KMS-11 (cell line): ENCODE measurements around the gene PRKRIP1.
"Not testable (repeated sequence)": the region's sequence is repeated elsewhere in the genome, so short reads cannot be mapped to it uniquely, and the experiment has no call there.

Experiments
- H2AFZ ChIP-seq: fragments of 200-600 bp; sonication (generic); 2 replicates; pipeline ENCODE4 v1.6.1; 2016; ENCODE audit warnings: antibody characterized with exemption, mixed run types, low read depth
- H3K27ac ChIP-seq: fragments of 200-600 bp; sonication (generic); 2 replicates; pipeline ENCODE4 v1.6.1; 2016; ENCODE audit warnings: mild to moderate bottlenecking, mixed run types
- H3K27me3 ChIP-seq: fragments of 200-600 bp; sonication (generic); 2 replicates; pipeline ENCODE4 v1.6.1; 2017; ENCODE audit warnings: mild to moderate bottlenecking, low read depth, mixed run types, moderate library complexity; ENCODE audit not compliant: insufficient read depth
- H3K36me3 ChIP-seq: fragments of 200-600 bp; sonication (generic); 2 replicates; pipeline ENCODE4 v1.6.1; 2017; ENCODE audit warnings: mild to moderate bottlenecking, mixed run types; ENCODE audit not compliant: insufficient read depth
- H3K4me1 ChIP-seq: fragments of 200-600 bp; sonication (generic); 2 replicates; pipeline ENCODE4 v1.6.1; 2016; ENCODE audit warnings: mild to moderate bottlenecking, low read depth, mixed run types; ENCODE audit not compliant: poor library complexity, severe bottlenecking
- H3K4me2 ChIP-seq: fragments of 200-600 bp; sonication (generic); 2 replicates; pipeline ENCODE4 v1.7.0; 2016; ENCODE audit warnings: mild to moderate bottlenecking, mixed run types
- H3K4me3 ChIP-seq: fragments of 200-600 bp; sonication (generic); IDR thresholded peaks from 2 replicates; pipeline ENCODE4 v1.6.1; 2017; ENCODE audit warnings: low read depth, low read length, mixed read lengths; ENCODE audit not compliant: insufficient read depth
- H3K79me2 ChIP-seq: fragments of 200-600 bp; sonication (generic); 2 replicates; pipeline ENCODE4 v1.6.1; 2016; ENCODE audit warnings: low read depth, mixed run types; ENCODE audit not compliant: insufficient read depth
- H3K9ac ChIP-seq: fragments of 200-600 bp; sonication (generic); 2 replicates; pipeline ENCODE4 v1.6.1; 2016; ENCODE audit warnings: mild to moderate bottlenecking, mixed run types
- H4K20me1 ChIP-seq: fragments of 200-600 bp; sonication (generic); 2 replicates; pipeline ENCODE4 v1.6.1; 2016; ENCODE audit warnings: mild to moderate bottlenecking, mixed run types; ENCODE audit not compliant: insufficient read depth
- TF ChIP-seq, protein P1 (sequence below): fragments of 200-600 bp; sonication (generic); conservative IDR thresholded peaks from 2 replicates; pipeline ENCODE4 v1.6.1; 2017; ENCODE audit warnings: low read depth, mild to moderate bottlenecking, antibody characterized with exemption, low read length, moderate library complexity, mixed read lengths

Gene PRKRIP1

DNA sequence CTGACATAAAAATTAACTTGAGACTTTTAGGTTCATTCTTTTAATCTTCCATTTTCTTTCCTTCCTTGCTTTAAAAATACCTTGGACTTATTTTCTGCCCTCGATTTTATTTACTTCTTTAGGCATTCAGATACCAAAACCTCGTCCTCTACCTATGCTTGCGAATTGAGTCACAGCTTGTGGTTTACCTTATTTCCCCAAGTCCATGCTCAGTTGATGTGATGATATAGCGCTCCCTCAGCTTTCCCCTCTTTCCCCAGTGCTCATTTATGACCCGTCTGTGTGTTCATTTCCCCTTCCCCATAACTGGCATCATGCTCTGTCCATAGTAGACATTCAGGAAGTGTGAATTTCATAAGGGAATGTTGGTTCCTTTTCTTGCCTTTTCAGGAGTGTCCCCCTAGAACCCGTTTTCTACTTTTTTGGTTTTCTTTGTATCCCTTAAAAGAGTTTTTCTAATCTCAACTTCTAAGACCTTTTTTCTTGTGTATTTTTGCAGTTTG is 19.1 kb upstream of the PRKRIP1 start:
- Histone ChIP-seq H3K9ac (no peak overlapping the region), H3K79me2 (peaks cover 32% of the 10 kb centered on the region), H2AFZ (no peak overlapping the region), H3K36me3 (peaks cover 4% of the 10 kb centered on the region; the same call in 1 of the 2 replicates), H3K4me2 (no peak overlapping the region), H3K4me1 (no peaks in the 10 kb centered on the region), H4K20me1 (no peaks in the 10 kb centered on the region), H3K4me3 (no peak overlapping the region), H3K27me3 (no peaks in the 10 kb centered on the region), H3K27ac (no peak overlapping the region)
- TF ChIP-seq, protein P1, sequence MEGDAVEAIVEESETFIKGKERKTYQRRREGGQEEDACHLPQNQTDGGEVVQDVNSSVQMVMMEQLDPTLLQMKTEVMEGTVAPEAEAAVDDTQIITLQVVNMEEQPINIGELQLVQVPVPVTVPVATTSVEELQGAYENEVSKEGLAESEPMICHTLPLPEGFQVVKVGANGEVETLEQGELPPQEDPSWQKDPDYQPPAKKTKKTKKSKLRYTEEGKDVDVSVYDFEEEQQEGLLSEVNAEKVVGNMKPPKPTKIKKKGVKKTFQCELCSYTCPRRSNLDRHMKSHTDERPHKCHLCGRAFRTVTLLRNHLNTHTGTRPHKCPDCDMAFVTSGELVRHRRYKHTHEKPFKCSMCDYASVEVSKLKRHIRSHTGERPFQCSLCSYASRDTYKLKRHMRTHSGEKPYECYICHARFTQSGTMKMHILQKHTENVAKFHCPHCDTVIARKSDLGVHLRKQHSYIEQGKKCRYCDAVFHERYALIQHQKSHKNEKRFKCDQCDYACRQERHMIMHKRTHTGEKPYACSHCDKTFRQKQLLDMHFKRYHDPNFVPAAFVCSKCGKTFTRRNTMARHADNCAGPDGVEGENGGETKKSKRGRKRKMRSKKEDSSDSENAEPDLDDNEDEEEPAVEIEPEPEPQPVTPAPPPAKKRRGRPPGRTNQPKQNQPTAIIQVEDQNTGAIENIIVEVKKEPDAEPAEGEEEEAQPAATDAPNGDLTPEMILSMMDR: no peak

GRCh38 chr7:102380837-102381236 is 15.3 kb upstream of the PRKRIP1 start:
- not testable (repeated sequence) for H3K27ac ChIP-seq, H3K79me2 ChIP-seq

GRCh38 chr7:102381696-102382425 is 14.3 kb upstream of the PRKRIP1 start:
- not testable (repeated sequence) for H3K4me3 ChIP-seq, H3K36me3 ChIP-seq, H4K20me1 ChIP-seq, H3K27me3 ChIP-seq, H3K4me1 ChIP-seq, H3K4me2 ChIP-seq, H3K27ac ChIP-seq, H3K79me2 ChIP-seq, H2AFZ ChIP-seq, H3K9ac ChIP-seq

More at GRCh38 chr7:102380837-102381236, 15.3 kb upstream of the PRKRIP1 start:
- not testable (repeated sequence) for H3K4me3 ChIP-seq, H3K4me2 ChIP-seq, H3K27me3 ChIP-seq, H3K36me3 ChIP-seq, H2AFZ ChIP-seq, H4K20me1 ChIP-seq, H3K4me1 ChIP-seq, H3K9ac ChIP-seq

GRCh38 chr7:102387064-102387463 is 9.1 kb upstream of the PRKRIP1 start:
- Histone ChIP-seq H3K79me2 (no peaks in the 10 kb centered on the region), H4K20me1 (no peaks in the 10 kb centered on the region), H3K27ac (no peak overlapping the region), H3K9ac (no peak overlapping the region), H3K36me3 (no peaks in the 10 kb centered on the region), H3K27me3 (no peaks in the 10 kb centered on the region), H2AFZ (no peak overlapping the region), H3K4me3 (no peak overlapping the region), H3K4me2 (no peak overlapping the region), H3K4me1 (peaks cover 14% of the 10 kb centered on the region)
- TF ChIP-seq, protein P1: no peak

DNA sequence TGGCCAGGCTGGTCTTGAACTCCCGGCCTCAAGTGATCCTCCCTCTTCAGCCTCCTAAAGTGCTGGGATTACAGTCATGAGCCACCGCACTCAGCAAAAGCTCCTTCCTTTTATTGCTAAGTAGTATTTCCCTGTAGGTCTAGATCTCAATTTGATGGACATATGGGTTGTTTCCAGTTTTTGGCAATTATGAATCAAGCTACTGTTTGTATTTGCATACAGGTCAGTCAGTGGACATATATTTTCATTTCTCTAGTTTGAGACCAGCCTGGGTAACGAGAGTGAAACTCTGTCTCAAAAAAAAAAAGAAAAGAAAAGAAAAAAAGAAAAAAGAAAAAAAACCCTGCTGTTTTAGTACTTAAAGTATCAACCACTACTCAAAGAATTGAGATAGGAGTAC is 6.4 kb upstream of the PRKRIP1 start:
- no peaks in the 10 kb centered on the region for H3K79me2 ChIP-seq
- H3K4me1 ChIP-seq: peaks cover 14% of the 10 kb centered on the region
- H3K36me3 ChIP-seq: no peaks in the 10 kb centered on the region
- no peak overlapping the region; the same call in 1 of the 2 replicates for H3K27ac ChIP-seq
- H4K20me1 ChIP-seq: no peaks in the 10 kb centered on the region
- no peak overlapping the region for H3K9ac ChIP-seq
- no peaks in the 10 kb centered on the region for H3K27me3 ChIP-seq
- H2AFZ ChIP-seq: no peak overlapping the region
- H3K4me3 ChIP-seq: no peak overlapping the region
- no peak overlapping the region for H3K4me2 ChIP-seq
- TF ChIP-seq, protein P1: no peak
